T-helper 9 cell (primary cell): ENCODE data around the gene EMILIN3.
"Not testable (repeated sequence)": the region's sequence is repeated elsewhere in the genome, so short reads cannot be mapped to it uniquely, and the experiment has no call there.

Source experiments
- DNase-seq: peaks from one replicate; pipeline ENCODE4 v3.0.0-alpha.2; 2020

The EMILIN3 gene

DNA sequence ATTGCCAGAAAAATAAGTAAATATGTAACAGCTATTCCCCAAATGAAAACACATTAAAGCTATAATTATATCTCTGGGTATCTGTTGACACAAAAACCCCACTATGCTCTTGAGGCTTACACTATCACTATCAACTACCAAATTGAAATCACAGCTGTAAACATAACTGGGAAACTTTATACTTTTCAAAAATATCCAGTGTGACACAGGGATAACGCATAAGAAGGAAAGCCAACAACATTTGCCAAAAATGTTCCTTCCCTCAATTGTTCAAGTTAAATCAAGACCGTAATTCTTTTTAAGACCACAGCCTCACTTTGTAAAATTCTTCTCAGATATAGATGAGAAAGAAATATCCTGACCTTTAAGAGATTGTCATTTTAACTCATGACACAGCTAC is 52.2 kb downstream of the EMILIN3 start:
- no peak for DNase-seq

DNA sequence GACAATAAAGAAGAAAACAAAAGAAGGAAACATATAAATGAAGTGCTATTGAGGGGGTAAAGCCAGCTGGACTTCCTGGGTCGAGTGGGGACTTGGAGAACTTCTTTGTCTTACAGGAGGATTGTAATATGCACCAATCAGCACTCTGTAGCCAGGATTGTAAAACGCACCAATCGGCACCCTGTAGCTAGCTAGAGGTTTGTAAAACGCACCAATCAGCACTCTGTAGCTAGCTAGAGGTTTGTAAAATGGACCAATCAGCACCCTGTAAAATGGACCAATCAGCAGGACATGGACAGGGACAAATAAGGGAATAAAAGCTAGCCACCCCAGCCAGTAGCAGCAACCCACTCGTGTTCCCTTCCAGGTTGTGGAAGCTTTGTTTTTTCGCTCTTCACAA is 54.6 kb downstream of the EMILIN3 start:
- not testable (repeated sequence) for DNase-seq
